Measurements from ENCODE around the gene CADM1. TPM values are rescaled to one million over a fixed set of nuclear protein-coding genes. Genes with fewer than 3 reads are reported as not detected.

CADM1 gene
- total RNA-seq, 1 experiment from 2014 or later, result 0.79 TPM

GRCh38 chr11:115523727-115524399 is 19.6 kb upstream of the CADM1 start:
- Histone ChIP-seq H3K9me3 (ENCODE audit: control insufficient read depth in 1 of 2, insufficient read depth in 1 of 2, low read depth in 1 of 2, low read length in 2 of 2) (peaks cover 5% of the 10 kb centered on the region in 2 experiments; a peak in 2 of 4 replicates), H3K27ac (ENCODE audit: low read depth, low read length) (no peak overlapping the region), H3K79me2 (ENCODE audit: insufficient read depth, low read length) (no peaks in the 10 kb centered on the region), H3K9me2 (ENCODE audit: insufficient read depth) (no peaks in the 10 kb centered on the region), H3K4me3 (replicated peaks in 1 of 2; ENCODE audit: low read depth in 1 of 2, low read length in 2 of 2) (no peak overlapping the region), H3K4me1 (ENCODE audit: control insufficient read depth in 1 of 2, insufficient read depth in 2 of 2, low read length in 2 of 2) (no peaks in the 10 kb centered on the region), H2AFZ (ENCODE audit: low read depth, low read length, poor library complexity, severe bottlenecking) (no peak overlapping the region), H3K9ac (ENCODE audit: low read length) (no peak overlapping the region), H3K36me3 (ENCODE audit: control insufficient read depth in 1 of 2, insufficient read depth in 2 of 2, low read length in 2 of 2) (no peaks in the 10 kb centered on the region), H3K4me2 (ENCODE audit: low read length) (no peak overlapping the region), H3K27me3 (ENCODE audit: insufficient read depth, low read length) (no peaks in the 10 kb centered on the region), H4K20me1 (ENCODE audit: insufficient read depth) (no peaks in the 10 kb centered on the region)
- ChIA-PET POLR2A (no interaction called here), RAD21 (ENCODE audit: low non-redundant PET in 1 of 2, low total read pairs in 2 of 2, uncharacterized antibody in 2 of 2, unreplicated experiment in 2 of 2) (no interaction called here), CTCF (no interaction called here)
- no TSS peak for BruUV-seq (replicated peaks)
- ATAC-seq (no peak), DNase-seq (ENCODE audit: low read depth, low spot score) (no peak)
- TF ChIP-seq MAX (IDR thresholded peaks at IDR 0.05) (no peak), EZH2 (IDR thresholded peaks at IDR 0.05) (no peak), POLR2A (IDR thresholded peaks at IDR 0.05; ENCODE audit: borderline replicate concordance, extremely low read depth, insufficient read depth, insufficient read length) (no peak)
- intact Hi-C loops (cut with micrococcal nuclease), result no loop called here

- DNase-seq (ENCODE audit: low read depth, low spot score), result no peak
- Histone ChIP-seq H2AFZ (ENCODE audit: low read depth, low read length, poor library complexity, severe bottlenecking) (no peak overlapping the region), H3K4me1 (ENCODE audit: control insufficient read depth in 1 of 2, insufficient read depth in 2 of 2, low read length in 2 of 2) (no peaks in the 10 kb centered on the region), H3K79me2 (ENCODE audit: insufficient read depth, low read length) (no peaks in the 10 kb centered on the region), H3K4me2 (ENCODE audit: low read length) (no peak overlapping the region), H3K27me3 (ENCODE audit: insufficient read depth, low read length) (no peaks in the 10 kb centered on the region), H4K20me1 (ENCODE audit: insufficient read depth) (no peaks in the 10 kb centered on the region), H3K9me2 (ENCODE audit: insufficient read depth) (no peaks in the 10 kb centered on the region), H3K36me3 (ENCODE audit: control insufficient read depth in 1 of 2, insufficient read depth in 2 of 2, low read length in 2 of 2) (no peaks in the 10 kb centered on the region), H3K9me3 (ENCODE audit: control insufficient read depth in 1 of 2, insufficient read depth in 1 of 2, low read depth in 1 of 2, low read length in 2 of 2) (peaks cover 5% of the 10 kb centered on the region in 2 experiments; a peak in 2 of 4 replicates), H3K9ac (ENCODE audit: low read length) (no peak overlapping the region), H3K27ac (ENCODE audit: low read depth, low read length) (no peak overlapping the region), H3K4me3 (replicated peaks in 1 of 2; ENCODE audit: low read depth in 1 of 2, low read length in 2 of 2) (no peak overlapping the region)
- intact Hi-C loops (cut with micrococcal nuclease), result no loop called here
- no TSS peak for BruUV-seq (replicated peaks)
- no peak for ATAC-seq
- RAD21 ChIA-PET (ENCODE audit: low non-redundant PET in 1 of 2, low total read pairs in 2 of 2, uncharacterized antibody in 2 of 2, unreplicated experiment in 2 of 2), result no interaction called here
- POLR2A ChIA-PET, result no interaction called here
- CTCF ChIA-PET, result no interaction called here
- TF ChIP-seq SRF (IDR thresholded peaks at IDR 0.05; ENCODE audit: low read depth), result no peak
- TF ChIP-seq SP1 (IDR thresholded peaks at IDR 0.05; ENCODE audit: low read depth), result no peak
- no peak for TF ChIP-seq ZNF274 (IDR thresholded peaks at IDR 0.05; ENCODE audit: low read depth, low read length)
Observed at GRCh38 chr11:115522302-115522701, 18.1 kb upstream of the CADM1 start.

Data from HCT116 (cell line).